K562 (cell line): ENCODE results near the gene ABHD8. TPM values are rescaled to one million over a fixed set of nuclear protein-coding genes. Genes with fewer than 3 reads are reported as not detected.
A peak's percentile ranks its signal among the peaks of the same experiment; 100 is the strongest.

Experiments used
- ATAC-seq: fragments of 200-7000 bp; cut with Tn5 transposase; 3 replicates; pipeline ENCODE4 v1.9.1; 2020; ENCODE audit warnings: moderate library complexity
- BruUV-seq: library from RNA; stranded (reverse); fragments of 400-500 nt; replicated peaks from 2 replicates; lab custom pipeline; 2021; lab: Mats Ljungman, UMichigan
- CTCF ChIA-PET: fragments of 300-600 bp; formaldehyde crosslinking; extraction: SDS; loops from one replicate; lab custom pipeline; 2021; ENCODE audit warnings: low intra/inter-chr PET ratio; lab: Yijun Ruan, JAX
- POLR2A ChIA-PET: fragments of 300-600, 350-650 bp; sonication (Branson Sonifier 250); formaldehyde crosslinking; extraction: SDS; loops from one replicate; lab custom pipeline; 2021; ENCODE audit warnings: antibody characterized with exemption, inconsistent platforms; lab: Yijun Ruan, JAX
- DNase-seq, 4 experiments: peaks; one replicate each; pipeline versions ENCODE4 v3.0.0 to v3.0.0-alpha.2; 2011 to 2018; ENCODE audit warnings: low spot score in 3 of 4, mixed read lengths in 3 of 4; ENCODE audit errors: extremely low read depth in 1 of 4
- FAIRE-seq: peaks from 2 replicates; lab custom pipeline; 2011; peaks lifted over from hg19 to GRCh38; lab: Jason Lieb, UNC
- H2AFZ ChIP-seq: 2 replicates; pipeline ENCODE4 v1.6.0; 2011; ENCODE audit warnings: low read depth, low read length, control low read depth, inconsistent platforms
- H3K27ac ChIP-seq: fragments of 200-600 bp; 3 replicates; pipeline ENCODE4 v1.8.0; 2011; ENCODE audit warnings: low read depth, mild to moderate bottlenecking, control low read depth, inconsistent platforms, low read length, moderate library complexity, mixed read lengths; ENCODE audit errors: extremely low read depth
- H3K27me3 ChIP-seq, 2 experiments: fragments of 300-600 bp in 1 of 2; 2 replicates in 1 of 2; 3 replicates in 1 of 2; pipeline versions ENCODE4 v1.6.0 to v1.8.0; 2011; ENCODE audit warnings: inconsistent platforms in 2 of 2, low read length in 2 of 2, mild to moderate bottlenecking in 1 of 2, mixed read lengths in 1 of 2, moderate library complexity in 1 of 2; ENCODE audit not compliant: control insufficient read depth in 2 of 2, insufficient read depth in 2 of 2
- H3K36me3 ChIP-seq: fragments of 300-600 bp; 3 replicates; pipeline ENCODE4 v1.8.0; 2011; ENCODE audit warnings: mild to moderate bottlenecking, low read length, inconsistent platforms; ENCODE audit not compliant: control insufficient read depth, insufficient read depth
- H3K4me1 ChIP-seq, 2 experiments: fragments of 200-600 bp in 1 of 2; replicated peaks in 1 of 2; 2 replicates in 1 of 2; 3 replicates in 1 of 2; pipeline versions ENCODE4 v1.5.1 to v1.8.0; 2011; ENCODE audit warnings: inconsistent platforms in 2 of 2, low read length in 2 of 2, mild to moderate bottlenecking in 1 of 2, mixed read lengths in 1 of 2, moderate library complexity in 1 of 2; ENCODE audit not compliant: control insufficient read depth in 2 of 2, insufficient read depth in 2 of 2
- H3K4me2 ChIP-seq: 2 replicates; pipeline ENCODE4 v1.6.1; 2011; ENCODE audit warnings: low read length, control low read depth, inconsistent platforms, mixed read lengths; ENCODE audit not compliant: insufficient read depth
- H3K4me3 ChIP-seq: fragments of 200-600 bp; sonication (generic), shearing (Covaris generic); 2 replicates; pipeline ENCODE4 v1.5.1; 2016; ENCODE audit warnings: control low read depth, inconsistent platforms
- H3K79me2 ChIP-seq: fragments of 200-600 bp; 3 replicates; pipeline ENCODE4 v1.8.0; 2011; ENCODE audit warnings: low read length, inconsistent platforms; ENCODE audit not compliant: control insufficient read depth, insufficient read depth
- H3K9ac ChIP-seq, 2 experiments: 2 replicates each; pipeline versions ENCODE4 v1.6.0 to v1.6.1; 2011; ENCODE audit warnings: low read depth in 2 of 2, low read length in 2 of 2, control low read depth in 1 of 2, inconsistent platforms in 1 of 2, mild to moderate bottlenecking in 1 of 2, mixed read lengths in 1 of 2; ENCODE audit not compliant: insufficient read depth in 1 of 2
- H3K9me1 ChIP-seq: one replicate; pipeline ENCODE4 v1.6.0; 2011; ENCODE audit warnings: inconsistent platforms, mild to moderate bottlenecking, low read length, moderate library complexity; ENCODE audit not compliant: control insufficient read depth, insufficient read depth
- H3K9me3 ChIP-seq: replicated peaks from 2 replicates; pipeline ENCODE4 v1.5.1; 2011; ENCODE audit warnings: low read depth, low read length, inconsistent platforms; ENCODE audit not compliant: control insufficient read depth, insufficient read depth
- H4K20me1 ChIP-seq: replicated peaks from 2 replicates; pipeline ENCODE4 v1.6.1; 2011; ENCODE audit warnings: low read length, inconsistent platforms, mixed read lengths; ENCODE audit not compliant: control insufficient read depth, insufficient read depth
- RBFOX2 ChIP-seq: fragments of 200-400 bp; formaldehyde crosslinking; IDR thresholded peaks from 2 replicates; pipeline ENCODE4 v1.6.1; 2017; ENCODE audit warnings: low read depth, mild to moderate bottlenecking, low read length, moderate library complexity
- RFX7 ChIP-seq: fragments of 250-450 bp; sonication (Bioruptor Pico); IDR thresholded peaks from 2 replicates; pipeline ENCODE4 v1.5.1; 2021; ENCODE audit warnings: mild to moderate bottlenecking
- TSC22D4 ChIP-seq: fragments of 450-650 bp; IDR thresholded peaks from 2 replicates; pipeline ENCODE4 v1.6.1; 2016; ENCODE audit warnings: missing genetic modification characterization, missing biosample characterization, control low read depth
- U2AF1 ChIP-seq: fragments of 200-400 bp; formaldehyde crosslinking; optimal IDR thresholded peaks from 2 replicates; pipeline ENCODE3; 2017; ENCODE audit warnings: mild to moderate bottlenecking, low read depth, low read length, moderate library complexity
- ZNF263 ChIP-seq: sonication (generic); formaldehyde crosslinking; IDR thresholded peaks from 2 replicates; pipeline ENCODE4 v1.8.0; 2022; ENCODE audit warnings: mild to moderate bottlenecking, missing genetic modification reagents, borderline replicate concordance
- WGBS: fragments of 100-300 bp; shearing (Covaris generic); methylation state at CpG from one replicate; pipeline ENCODE4 v1.1.6; 2016; ENCODE audit warnings: low coverage, mixed read lengths; ENCODE audit not compliant: insufficient coverage; ENCODE audit errors: missing lambda C conversion rate; 5-methylcytosine and 5-hydroxymethylcytosine counted together
- in situ Hi-C: fragments of 300-500 bp; cut with MboI; formaldehyde crosslinking; loops from 4 replicates; pipeline ENCODE4 v1.15.0; 2018; ENCODE audit warnings: inconsistent platforms, mixed read lengths
- intact Hi-C: fragments of 100-400 bp; cut with micrococcal nuclease; formaldehyde crosslinking; loops from 2 replicates; pipeline ENCODE4 v1.14.2; 2022
- polyA plus RNA-seq, 8 experiments: library from polyadenylated mRNA; depleted of rRNA in 4 of 8; stranded (reverse) in 5 of 8; unstranded in 3 of 8; fragments of >200 nt; fragmentation: Nextera tagmentation in 2 of 8; fragmentation: Illumina TruSeq in 1 of 8; extraction: Ambion mirVana in 2 of 8; extraction: Trizol in 1 of 8; gene quantifications; 2 replicates each; pipeline versions ENCODE4 v1.2.1 to v1.2.3, GENCODE V29; 2011 to 2014; ENCODE audit warnings: inconsistent platforms in 1 of 8, missing spikeins in 1 of 8
- total RNA-seq, 7 experiments: library from RNA; depleted of rRNA in 6 of 7; stranded (reverse); fragments of >200 nt in 6 of 7; fragmentation: Illumina TruSeq in 2 of 7; extraction: Trizol in 2 of 7; gene quantifications; 2 replicates each; pipeline versions ENCODE4 v1.2.1 to v1.2.3, GENCODE V29; 2011 to 2021; ENCODE audit warnings: low replicate concordance in 1 of 7

Gene ABHD8
- total and polyA plus RNA-seq, 9 of the 15 experiments (the other 6 are each of a cell fraction or from before 2014, with no cell fraction given): 0.04 to 6.6 (median 2.0) TPM; not detected in 1

DNA sequence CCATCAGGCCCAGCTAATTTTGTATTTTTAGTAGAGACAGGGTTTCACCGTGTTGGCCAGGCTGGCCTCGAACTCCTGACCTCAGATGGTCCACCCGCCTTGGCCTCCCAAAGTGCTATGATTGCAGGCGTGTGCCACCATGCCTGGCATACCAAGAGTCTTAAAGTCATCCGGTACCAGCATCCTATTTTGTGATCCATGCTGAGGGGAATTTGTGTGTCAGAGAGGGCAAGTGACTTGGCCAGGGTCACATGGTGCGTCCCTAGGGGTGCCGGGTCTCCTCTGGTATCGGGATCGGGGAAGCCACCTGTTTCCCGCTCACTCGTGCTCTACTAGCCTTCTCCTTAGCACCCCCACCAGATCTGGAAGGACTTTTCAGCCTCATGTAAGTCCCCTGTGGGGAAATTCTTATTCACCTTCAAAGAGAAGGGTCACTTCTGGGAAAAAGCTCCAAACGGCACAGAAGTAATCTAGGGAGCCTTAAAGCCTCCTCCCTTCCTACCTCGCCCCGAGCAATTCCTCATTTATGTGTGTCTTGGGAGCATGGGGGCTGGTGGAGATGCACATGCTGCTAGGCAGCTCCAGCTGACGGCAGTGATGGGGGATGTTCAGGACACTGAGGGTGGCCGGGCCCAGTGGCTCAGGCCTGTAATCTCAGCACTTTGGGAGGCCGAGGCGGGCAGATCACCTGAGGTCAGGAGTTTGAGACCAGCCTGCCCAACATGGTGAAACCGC, 27.6 kb downstream of the ABHD8 start:
- Histone ChIP-seq H3K27me3 (no peaks in the 10 kb centered on the region), H2AFZ (no peak overlapping the region), H3K9me1 (peaks cover 3% of the 10 kb centered on the region), H3K9me3 (no peaks in the 10 kb centered on the region), H3K36me3 (peaks cover 65% of the 10 kb centered on the region), H4K20me1 (no peaks in the 10 kb centered on the region), H3K9ac (0 out of 4 replicates have a peak overlapping the region, but pooled peaks of 1 of the 2 experiments have one; percentile 48), H3K4me1 (no peaks in the 10 kb centered on the region), H3K4me3 (no peak overlapping the region), H3K27ac (no peak overlapping the region), H3K4me2 (no peak overlapping the region), H3K79me2 (no peaks in the 10 kb centered on the region)
- BruUV-seq: no TSS peak
- 88% methylated on average over 16 of the region's 19 CpGs for WGBS
- intact Hi-C loops (no loop called here), in situ Hi-C loops (loop anchor here (5.0 kb wide), 1 partner anchor 73 kb away; no protein-coding TSS in a partner anchor)
- POLR2A ChIA-PET: interaction anchor here (0.7 kb wide), 2 partner anchors 9 to 24 kb away, joined by 3 to 4 read pairs; partner anchors contain the start of gene BABAM1
- CTCF ChIA-PET: no interaction called here
- DNase-seq (no peak), FAIRE-seq (no peak)
- TF ChIP-seq RFX7 (no peak), ZNF263 (no peak), TSC22D4 (no peak), RBFOX2 (peak; percentile 18; the same call in 1 of the 2 replicates), U2AF1 (no peak)
- TF ChIP-seq, all 486 proteins: peak for 1
- no peak for ATAC-seq
